ENCODE results near the gene RIBC2. TPM values are rescaled to one million over a fixed set of nuclear protein-coding genes. Genes with fewer than 3 reads are reported as not detected.
"Not testable (repeated sequence)": the region's sequence is repeated elsewhere in the genome, so short reads cannot be mapped to it uniquely, and the experiment has no call there.

Gene RIBC2
- total and polyA plus RNA-seq, 2 of the 13 experiments (the other 11 are each of a cell fraction or from before 2014, with no cell fraction given) = 0.55 TPM; not detected in 1

DNA sequence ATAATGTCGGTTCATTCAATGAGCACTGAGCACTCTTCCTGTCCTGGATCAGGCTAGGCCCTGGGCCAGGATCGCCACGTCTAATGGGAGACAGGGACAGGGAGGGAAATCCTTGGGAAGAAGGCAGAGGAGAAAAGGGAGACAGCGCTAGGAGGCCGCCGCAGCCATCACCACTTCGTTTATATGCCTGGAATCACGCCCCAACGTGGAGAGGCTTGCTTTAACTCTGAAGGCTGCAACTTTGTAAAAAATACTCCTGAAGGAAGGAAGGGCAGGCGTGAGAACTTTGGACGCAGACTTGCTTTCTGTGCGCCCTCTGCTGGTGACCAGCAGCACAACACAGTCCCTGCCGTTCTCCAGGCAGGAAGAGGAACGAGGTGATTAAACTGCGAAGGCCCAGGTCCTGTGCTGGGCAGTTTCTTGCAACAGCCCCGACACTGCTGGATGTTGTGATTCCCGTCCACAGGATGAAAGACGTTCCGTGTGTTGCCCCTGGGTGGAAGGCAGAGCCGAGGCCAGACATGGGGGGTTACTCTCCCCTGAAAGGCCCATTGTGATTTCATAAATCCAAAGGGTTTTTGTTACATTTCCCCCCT lies 22.1 kb downstream of the RIBC2 start (continued):
- TF ChIP-seq SALL1 (CRISPR knock-in tag; IDR thresholded peaks at IDR 0.05) (peak; percentile 85), ZNF569 (CRISPR knock-in tag; IDR thresholded peaks at IDR 0.05; ENCODE audit: borderline replicate concordance) (no peak), EP300 (IDR thresholded peaks at IDR 0.05; ENCODE audit: low read depth in 2 of 2, low read length in 2 of 2) (peak in 1 of 2 experiments; percentile 3; a peak in 1 of 4 replicates), EP300 (CRISPR knock-in tag; IDR thresholded peaks at IDR 0.05; ENCODE audit: borderline replicate concordance) (no peak), SP140L (CRISPR knock-in tag; IDR thresholded peaks at IDR 0.05; ENCODE audit: borderline replicate concordance) (no peak), TEAD3 (CRISPR knock-in tag; optimal IDR thresholded peaks at IDR 0.05; ENCODE audit: borderline replicate concordance) (peak; percentile 75), ZKSCAN8 (CRISPR knock-in tag; IDR thresholded peaks at IDR 0.05; ENCODE audit: borderline replicate concordance) (peak; percentile 49; the same call in 1 of the 2 replicates), ZNF138 (CRISPR knock-in tag; IDR thresholded peaks at IDR 0.05; ENCODE audit: low read depth) (no peak)

DNA sequence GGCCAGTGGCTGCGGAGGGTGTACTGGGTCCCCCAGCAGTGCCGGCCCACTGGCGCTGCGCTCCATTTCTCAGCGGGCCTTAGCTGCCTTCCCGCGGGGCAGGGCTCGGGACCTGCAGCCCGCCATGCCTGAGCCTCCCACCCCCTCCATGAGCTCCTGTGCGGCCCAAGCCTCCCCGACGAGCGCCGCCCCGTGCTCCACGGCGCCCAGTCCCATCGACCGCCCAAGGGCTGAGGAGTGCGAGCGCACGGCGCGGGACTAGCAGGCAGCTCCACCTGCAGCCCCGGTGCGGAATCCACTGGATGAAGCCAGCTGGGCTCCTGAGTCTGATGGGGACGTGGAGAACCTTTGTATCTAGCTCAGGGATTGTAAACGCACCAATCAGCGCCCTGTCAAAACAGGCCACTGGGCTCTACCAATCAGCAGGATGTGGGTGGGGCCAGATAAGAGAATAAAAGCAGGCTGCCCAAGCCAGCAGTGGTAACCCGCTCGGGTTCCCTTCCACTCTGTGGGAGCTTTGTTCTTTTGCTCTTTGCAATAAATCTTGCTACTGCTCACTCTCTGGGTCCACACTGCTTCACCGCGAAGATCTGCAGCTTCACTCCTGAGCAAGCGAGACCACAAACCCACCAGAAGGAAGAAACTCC lies 23.5 kb downstream of the RIBC2 start:
- H3K4me1 ChIP-seq (ENCODE audit: insufficient read depth, low read length) = peaks cover 51% of the 10 kb centered on the region
- H3K27ac ChIP-seq (ENCODE audit: extremely low read length, insufficient read depth, low read length); BruUV-seq (replicated peaks); FAIRE-seq; H3K79me2 ChIP-seq (ENCODE audit: insufficient read depth, low read length); H3K4me3 ChIP-seq (replicated peaks in 1 of 3; ENCODE audit: insufficient read depth in 1 of 3, low read depth in 2 of 3, low read length in 3 of 3); POLR2A ChIA-PET; H3K9ac ChIP-seq (ENCODE audit: insufficient read depth, low read depth, low read length); H3K4me2 ChIP-seq (ENCODE audit: low read depth, low read length); in situ Hi-C loops (cut with HindIII; ENCODE audit: extremely low pct_ligation_motif_present, low pct_unique_long_range_greater_than_20kb); H2AFZ ChIP-seq (ENCODE audit: low read length); DNase-seq (ENCODE audit: low spot score); H4K20me1 ChIP-seq (ENCODE audit: insufficient read depth, low read length); H3K9me3 ChIP-seq (ENCODE audit: low read length); H3K36me3 ChIP-seq (replicated peaks in 1 of 2; ENCODE audit: control insufficient read depth in 1 of 2, insufficient read depth in 2 of 2, low read length in 2 of 2); H3K27me3 ChIP-seq (ENCODE audit: control insufficient read depth in 1 of 2, insufficient read depth in 2 of 2, low read length in 2 of 2); intact Hi-C loops (cut with micrococcal nuclease; ENCODE audit: unreplicated experiment); ATAC-seq: not testable (repeated sequence)
- CTCF ChIA-PET (ENCODE audit: low intra/inter-chr PET ratio, low total read pairs) = interaction anchor here (2.5 kb wide), 1 partner anchor 168 kb away, joined by 22 read pairs; no protein-coding TSS in a partner anchor
- 88% methylated on average over 5 of the region's 34 CpGs for WGBS (ENCODE audit: low lambda C conversion rate)
- TF ChIP-seq NFYC (CRISPR knock-in tag; IDR thresholded peaks at IDR 0.05) (peak; percentile 54), NFYB (CRISPR knock-in tag; IDR thresholded peaks at IDR 0.05) (peak; percentile 64)

Data from HepG2 (cell line).